SK-N-SH (cell line): ENCODE results near the gene TINAGL1. TPM values are rescaled to one million over a fixed set of nuclear protein-coding genes. Genes with fewer than 3 reads are reported as not detected.

Experiments
- CTCF ChIA-PET: fragments of 300-600, 350-600 bp; formaldehyde crosslinking; extraction: SDS; loops from one replicate; lab custom pipeline; 2021; lab: Yijun Ruan, JAX
- POLR2A ChIA-PET: fragments of 350-600 bp; sonication (Branson Sonifier 250); formaldehyde crosslinking; extraction: SDS; loops from one replicate; lab custom pipeline; 2020; ENCODE audit warnings: antibody characterized with exemption, inconsistent platforms; lab: Yijun Ruan, JAX
- DNase-seq: peaks from one replicate; pipeline ENCODE4 v3.0.0; 2012
- H2AFZ ChIP-seq: fragments of 200-600 bp; sonication (generic); 2 replicates; pipeline ENCODE4 v1.8.1; 2016; ENCODE audit warnings: antibody characterized with exemption, mild to moderate bottlenecking, low read depth
- H3F3A ChIP-seq: fragments of 200-600 bp; sonication (generic); replicated peaks from 2 replicates; pipeline ENCODE3; 2016; ENCODE audit warnings: antibody characterized with exemption, mild to moderate bottlenecking; ENCODE audit not compliant: insufficient read depth
- H3K27ac ChIP-seq, 2 experiments: fragments of 200-500 bp in 1 of 2; fragments of 200-600 bp in 1 of 2; sonication (Bioruptor generic) in 1 of 2; sonication (generic), shearing (Covaris generic) in 1 of 2; 2 replicates each; pipeline versions ENCODE4 v1.5.1 to v1.6.1; 2014 to 2016; ENCODE audit warnings: low read depth in 2 of 2, inconsistent platforms in 1 of 2, low read length in 1 of 2, mild to moderate bottlenecking in 1 of 2, mixed read lengths in 1 of 2
- H3K27me3 ChIP-seq: fragments of 200-600 bp; sonication (generic), shearing (Covaris generic); 2 replicates; pipeline ENCODE4 v1.6.1; 2016; ENCODE audit warnings: mixed run types; ENCODE audit not compliant: insufficient read depth
- H3K36me3 ChIP-seq, 2 experiments: fragments of 200-500 bp in 1 of 2; fragments of 200-600 bp in 1 of 2; sonication (Bioruptor generic) in 1 of 2; sonication (generic) in 1 of 2; replicated peaks in 1 of 2; 2 replicates each; pipeline versions ENCODE3 to v1.5.1; 2014 to 2016; ENCODE audit warnings: low read length in 1 of 2, mild to moderate bottlenecking in 1 of 2; ENCODE audit not compliant: insufficient read depth in 2 of 2, control insufficient read depth in 1 of 2
- H3K4me1 ChIP-seq, 2 experiments: fragments of 200-500 bp in 1 of 2; fragments of 200-600 bp in 1 of 2; sonication (Bioruptor generic) in 1 of 2; sonication (generic), shearing (Covaris generic) in 1 of 2; 2 replicates each; pipeline versions ENCODE4 v1.5.1 to v1.6.1; 2014 to 2016; ENCODE audit warnings: low read depth in 1 of 2, low read length in 1 of 2, mixed run types in 1 of 2; ENCODE audit not compliant: insufficient read depth in 2 of 2, control insufficient read depth in 1 of 2
- H3K4me2 ChIP-seq: fragments of 200-600 bp; sonication (generic), shearing (Covaris generic); 2 replicates; pipeline ENCODE4 v1.6.1; 2017; ENCODE audit warnings: mixed run types
- H3K4me3 ChIP-seq, 2 experiments: fragments of 200-500 bp in 1 of 2; fragments of 200-600 bp in 1 of 2; sonication (Bioruptor generic) in 1 of 2; sonication (generic), shearing (Covaris generic) in 1 of 2; 2 replicates each; pipeline versions ENCODE4 v1.5.1 to v1.8.1; 2014 to 2016; ENCODE audit warnings: low read depth in 2 of 2, inconsistent platforms in 1 of 2, low read length in 1 of 2, mild to moderate bottlenecking in 1 of 2, mixed read lengths in 1 of 2, moderate library complexity in 1 of 2
- H3K79me2 ChIP-seq: fragments of 200-600 bp; sonication (generic); 2 replicates; pipeline ENCODE4 v1.8.1; 2017; ENCODE audit warnings: mild to moderate bottlenecking; ENCODE audit not compliant: insufficient read depth
- H3K9ac ChIP-seq: fragments of 200-600 bp; sonication (generic); 2 replicates; pipeline ENCODE4 v1.6.1; 2017; ENCODE audit warnings: mixed run types
- H3K9me2 ChIP-seq: fragments of 200-600 bp; sonication (generic); 2 replicates; pipeline ENCODE4 v1.6.1; 2017; ENCODE audit warnings: mixed run types
- H3K9me3 ChIP-seq: fragments of 200-600 bp; sonication (generic); 2 replicates; pipeline ENCODE4 v1.6.1; 2017; ENCODE audit warnings: mixed run types, mild to moderate bottlenecking, moderate library complexity
- H4K20me1 ChIP-seq: fragments of 200-600 bp; sonication (generic); 2 replicates; pipeline ENCODE4 v1.6.1; 2017; ENCODE audit warnings: mild to moderate bottlenecking, mixed run types; ENCODE audit not compliant: insufficient read depth
- CTCF ChIP-seq: fragments of 200-600 bp; sonication (generic); IDR thresholded peaks from 2 replicates; pipeline ENCODE4 v1.6.1; 2017; ENCODE audit warnings: antibody characterized with exemption, mild to moderate bottlenecking, moderate library complexity
- EP300 ChIP-seq, 2 experiments: IDR thresholded peaks; 2 replicates each; pipeline versions ENCODE4 v1.4.0 to v1.6.1; 2012; ENCODE audit warnings: borderline replicate concordance in 1 of 2, low read depth in 1 of 2, low read length in 1 of 2
- FOSL2 ChIP-seq: IDR thresholded peaks from 2 replicates; pipeline ENCODE4 v1.4.0; 2012; ENCODE audit warnings: low read depth, mild to moderate bottlenecking, moderate library complexity, borderline replicate concordance
- FOXJ3 ChIP-seq: sonication (generic); formaldehyde crosslinking; IDR thresholded peaks from 2 replicates; pipeline ENCODE4 v1.5.1; 2020; ENCODE audit warnings: mild to moderate bottlenecking, missing genetic modification reagents
- FOXM1 ChIP-seq: IDR thresholded peaks from 2 replicates; pipeline ENCODE4 v1.4.0; 2012; ENCODE audit warnings: low read depth, mild to moderate bottlenecking
- IRF3 ChIP-seq: fragments of 150-350 bp; IDR thresholded peaks from 2 replicates; pipeline ENCODE4 v1.6.1; 2016; ENCODE audit warnings: mild to moderate bottlenecking, low read depth, low read length
- JUND ChIP-seq: IDR thresholded peaks from 2 replicates; pipeline ENCODE4 v1.4.0; 2012
- MAX ChIP-seq: IDR thresholded peaks from 2 replicates; pipeline ENCODE4 v1.4.0; 2012; ENCODE audit warnings: low read depth
- MEF2A ChIP-seq: IDR thresholded peaks from 2 replicates; pipeline ENCODE4 v1.4.0; 2012; ENCODE audit warnings: low read depth, borderline replicate concordance
- POLR2AphosphoS5 ChIP-seq: IDR thresholded peaks from 2 replicates; pipeline ENCODE4 v1.6.1; 2012; ENCODE audit warnings: low read depth, low read length
- RAD21 ChIP-seq: IDR thresholded peaks from 2 replicates; pipeline ENCODE4 v1.6.1; 2012; ENCODE audit warnings: mild to moderate bottlenecking, low read length
- RCOR1 ChIP-seq: fragments of 150-350 bp; IDR thresholded peaks from 2 replicates; pipeline ENCODE4 v1.6.1; 2017; ENCODE audit warnings: antibody characterized with exemption, low read length
- RFX5 ChIP-seq: IDR thresholded peaks from 2 replicates; pipeline ENCODE4 v1.6.1; 2012; ENCODE audit warnings: mild to moderate bottlenecking, improper control_type of control experiment, low read length
- RXRA ChIP-seq: IDR thresholded peaks from 2 replicates; pipeline ENCODE4 v1.4.0; 2012; ENCODE audit warnings: low read depth, mild to moderate bottlenecking, borderline replicate concordance
- SIN3A ChIP-seq: IDR thresholded peaks from 2 replicates; pipeline ENCODE4 v1.6.1; 2012; ENCODE audit warnings: low read depth, mild to moderate bottlenecking, low read length, moderate library complexity, borderline replicate concordance
- SMC3 ChIP-seq: IDR thresholded peaks from 2 replicates; pipeline ENCODE4 v1.6.1; 2012; ENCODE audit warnings: low read depth, low read length, improper control_type of control experiment
- TAF1 ChIP-seq: IDR thresholded peaks from 2 replicates; pipeline ENCODE4 v1.6.1; 2012; ENCODE audit warnings: low read depth, mild to moderate bottlenecking, low read length, moderate library complexity, borderline replicate concordance
- TEAD4 ChIP-seq: IDR thresholded peaks from 2 replicates; pipeline ENCODE4 v1.4.0; 2012; ENCODE audit warnings: mild to moderate bottlenecking, borderline replicate concordance; ENCODE audit not compliant: insufficient read depth
- YY1 ChIP-seq: IDR thresholded peaks from 2 replicates; pipeline ENCODE4 v1.4.0; 2012; ENCODE audit warnings: low read depth, mild to moderate bottlenecking
- WGBS: methylation state at CpG from one replicate; pipeline ENCODE4 v1.1.6; 2017; ENCODE audit warnings: low lambda C conversion rate; 5-methylcytosine and 5-hydroxymethylcytosine counted together
- polyA plus RNA-seq, 3 experiments: library from polyadenylated mRNA; depleted of rRNA; stranded (reverse); fragments of >200 nt; gene quantifications; 2 replicates each; pipeline ENCODE4 v1.2.3, GENCODE V29; 2012

Gene TINAGL1
- polyA plus RNA-seq, 1 of the 3 experiments (the other 2 are of a cell fraction): not detected

- Histone ChIP-seq H3K9me3 (no peaks in the 10 kb centered on the region), H3K79me2 (no peaks in the 10 kb centered on the region), H3K4me3 (no peak overlapping the region), H3F3A (no peaks in the 10 kb centered on the region), H3K27me3 (no peaks in the 10 kb centered on the region), H2AFZ (no peak overlapping the region), H4K20me1 (no peaks in the 10 kb centered on the region), H3K9me2 (no peaks in the 10 kb centered on the region), H3K36me3 (no peaks in the 10 kb centered on the region), H3K4me1 (peaks cover 0 to 18% of the 10 kb centered on the region in 2 experiments; a peak in 2 of 4 replicates), H3K9ac (no peak overlapping the region), H3K4me2 (no peak overlapping the region), H3K27ac (no peak overlapping the region)
- POLR2A ChIA-PET: no interaction called here
- whole genome bisulfite sequencing: 78% methylated on average over 8 of the region's 11 CpGs
- DNase-seq: no peak
- TF ChIP-seq TEAD4: no peak
- no peak for TF ChIP-seq POLR2AphosphoS5
- no peak for TF ChIP-seq FOSL2
- TF ChIP-seq RFX5: no peak
- TF ChIP-seq TAF1: no peak
- TF ChIP-seq FOXJ3 (CRISPR knock-in tag): no peak
- TF ChIP-seq CTCF: no peak
- no peak for TF ChIP-seq MEF2A
- TF ChIP-seq SIN3A: no peak
- TF ChIP-seq RCOR1: no peak
- no peak for TF ChIP-seq EP300 (IDR thresholded peaks at IDR 0.05; ENCODE audit: borderline replicate concordance in 1 of 2, low read depth in 1 of 2, low read length in 1 of 2)
- TF ChIP-seq IRF3: no peak
- no peak for TF ChIP-seq RXRA
- no peak for TF ChIP-seq MAX
- TF ChIP-seq RAD21: no peak
- TF ChIP-seq JUND: no peak
- no peak for TF ChIP-seq FOXM1
- no peak for TF ChIP-seq SMC3
- no peak for TF ChIP-seq YY1
- CTCF ChIA-PET: interaction anchor here (0.7 to 4.5 kb wide), 7 partner anchors 8 to 203 kb away, joined by 3 to 36 read pairs (median 4); partner anchors contain the start of gene HCRTR1
Measured at GRCh38 chr1:31585736-31586365, 9.5 kb downstream of the TINAGL1 start.
